Measurements from ENCODE around the gene IRF8. TPM values are rescaled to one million over a fixed set of nuclear protein-coding genes. Genes with fewer than 3 reads are reported as not detected.

The IRF8 gene
- total RNA-seq, 1 experiment from 2014 or later = 5.0 TPM

- Mint-ChIP-seq H3K4me3 (ENCODE audit: low read depth, unreplicated experiment) (no peak overlapping the region), H3K36me3 (ENCODE audit: insufficient read depth, unreplicated experiment) (no peaks in the 10 kb centered on the region), H3K27me3 (ENCODE audit: unreplicated experiment) (peaks cover 47% of the 10 kb centered on the region), H3K4me1 (ENCODE audit: low read depth, unreplicated experiment) (peaks cover 11% of the 10 kb centered on the region), H3K9me3 (ENCODE audit: low read depth, unreplicated experiment) (no peaks in the 10 kb centered on the region), H3K27ac (ENCODE audit: unreplicated experiment) (no peak overlapping the region)
- no peak for TF ChIP-seq CTCF (IDR thresholded peaks at IDR 0.05; ENCODE audit: unreplicated experiment)
- no peak for DNase-seq
- intact Hi-C loops (cut with micrococcal nuclease; ENCODE audit: unreplicated experiment) = no loop called here
- CTCF ChIA-PET = interaction anchor here (1.0 kb wide), 1 partner anchor 62 kb away, joined by 3 read pairs; no protein-coding TSS in a partner anchor
- no TSS peak for BruUV-seq (replicated peaks)
Measured at GRCh38 chr16:85880861-85881260, 18.1 kb upstream of the IRF8 start.

GRCh38 chr16:85881436-85881835, 17.5 kb upstream of the IRF8 start:
- Mint-ChIP-seq H3K27ac (ENCODE audit: unreplicated experiment) (no peak overlapping the region), H3K4me1 (ENCODE audit: low read depth, unreplicated experiment) (peaks cover 11% of the 10 kb centered on the region), H3K9me3 (ENCODE audit: low read depth, unreplicated experiment) (no peaks in the 10 kb centered on the region), H3K36me3 (ENCODE audit: insufficient read depth, unreplicated experiment) (no peaks in the 10 kb centered on the region), H3K27me3 (ENCODE audit: unreplicated experiment) (peaks cover 41% of the 10 kb centered on the region), H3K4me3 (ENCODE audit: low read depth, unreplicated experiment) (no peak overlapping the region)
- CTCF ChIA-PET = no interaction called here
- BruUV-seq (replicated peaks) = no TSS peak
- no peak for DNase-seq
- intact Hi-C loops (cut with micrococcal nuclease; ENCODE audit: unreplicated experiment) = no loop called here
- no peak for TF ChIP-seq CTCF (IDR thresholded peaks at IDR 0.05; ENCODE audit: unreplicated experiment)

- Mint-ChIP-seq H3K27me3 (ENCODE audit: unreplicated experiment) (peaks cover 38% of the 10 kb centered on the region), H3K4me3 (ENCODE audit: low read depth, unreplicated experiment) (no peak overlapping the region), H3K36me3 (ENCODE audit: insufficient read depth, unreplicated experiment) (no peaks in the 10 kb centered on the region), H3K9me3 (ENCODE audit: low read depth, unreplicated experiment) (no peaks in the 10 kb centered on the region), H3K4me1 (ENCODE audit: low read depth, unreplicated experiment) (peaks cover 11% of the 10 kb centered on the region), H3K27ac (ENCODE audit: unreplicated experiment) (no peak overlapping the region)
- CTCF ChIA-PET = no interaction called here
- intact Hi-C loops (cut with micrococcal nuclease; ENCODE audit: unreplicated experiment) = no loop called here
- DNase-seq = no peak
- TF ChIP-seq CTCF (IDR thresholded peaks at IDR 0.05; ENCODE audit: unreplicated experiment) = no peak
- no TSS peak for BruUV-seq (replicated peaks)
Measured at GRCh38 chr16:85882181-85882810, 16.7 kb upstream of the IRF8 start.

- Mint-ChIP-seq H3K4me1 (ENCODE audit: low read depth, unreplicated experiment) (peaks cover 11% of the 10 kb centered on the region), H3K9me3 (ENCODE audit: low read depth, unreplicated experiment) (no peaks in the 10 kb centered on the region), H3K27me3 (ENCODE audit: unreplicated experiment) (peaks cover 38% of the 10 kb centered on the region), H3K36me3 (ENCODE audit: insufficient read depth, unreplicated experiment) (no peaks in the 10 kb centered on the region), H3K27ac (ENCODE audit: unreplicated experiment) (no peak overlapping the region), H3K4me3 (ENCODE audit: low read depth, unreplicated experiment) (no peak overlapping the region)
- DNase-seq = no peak
- CTCF ChIA-PET = no interaction called here
- intact Hi-C loops (cut with micrococcal nuclease; ENCODE audit: unreplicated experiment) = no loop called here
- TF ChIP-seq CTCF (IDR thresholded peaks at IDR 0.05; ENCODE audit: unreplicated experiment) = no peak
- BruUV-seq (replicated peaks) = no TSS peak
Measured at GRCh38 chr16:85883813-85884212, 15.1 kb upstream of the IRF8 start.

All from Calu3 (cell line).